ENCODE measurements around the gene STON1. TPM values are rescaled to one million over a fixed set of nuclear protein-coding genes. Genes with fewer than 3 reads are reported as not detected.
"Not testable (repeated sequence)": the region's sequence is repeated elsewhere in the genome, so short reads cannot be mapped to it uniquely, and the experiment has no call there.

The STON1 gene
- total RNA-seq, 1 donor from 2014 or later = 51.7 TPM

GRCh38 chr2:48613211-48613610 is 83.3 kb downstream of the STON1 start:
- H3K36me3 ChIP-seq = no peaks in the 10 kb centered on the region
- no peak overlapping the region for H3K27ac Mint-ChIP-seq
- H3F3A ChIP-seq (ENCODE audit: low read depth) = no peaks in the 10 kb centered on the region
- H4K20me1 ChIP-seq (ENCODE audit: low read depth) = no peaks in the 10 kb centered on the region
- H3K27ac ChIP-seq = no peak overlapping the region
- H3K27me3 Mint-ChIP-seq (ENCODE audit: insufficient read depth, low read depth) = peaks cover 2% of the 10 kb centered on the region
- H3K4me3 Mint-ChIP-seq = no peak overlapping the region
- no peak overlapping the region for H3K4me2 ChIP-seq
- no peak for DNase-seq (ENCODE audit: low spot score)
- peaks cover 4% of the 10 kb centered on the region for H3K36me3 Mint-ChIP-seq
- no peak overlapping the region for H2AFZ ChIP-seq (replicated peaks)
- no peaks in the 10 kb centered on the region for H3K27me3 ChIP-seq
- H3K4me1 ChIP-seq = peaks cover 6% of the 10 kb centered on the region
- H3K9me3 ChIP-seq (ENCODE audit: low read depth) = no peaks in the 10 kb centered on the region
- H3K9ac ChIP-seq = no peak overlapping the region
- TF ChIP-seq CTCF (IDR thresholded peaks at IDR 0.05) (no peak), EZH2 (IDR thresholded peaks at IDR 0.05) (no peak), EZH2phosphoT487 (IDR thresholded peaks at IDR 0.05) (no peak)
- H3K4me1 Mint-ChIP-seq = no peaks in the 10 kb centered on the region
- H3K79me2 ChIP-seq (ENCODE audit: low read depth) = no peaks in the 10 kb centered on the region
- no peak overlapping the region for H3K4me3 ChIP-seq
- peaks cover 7% of the 10 kb centered on the region for H3K9me3 Mint-ChIP-seq

- not testable (repeated sequence) for H3K4me1 ChIP-seq; H3K4me1 Mint-ChIP-seq; H3K9me3 ChIP-seq (ENCODE audit: low read depth); H3K9ac ChIP-seq; H3F3A ChIP-seq (ENCODE audit: low read depth); H3K4me2 ChIP-seq; H3K27me3 Mint-ChIP-seq (ENCODE audit: insufficient read depth, low read depth); H3K27ac Mint-ChIP-seq; DNase-seq (ENCODE audit: low spot score); H4K20me1 ChIP-seq (ENCODE audit: low read depth); H3K36me3 ChIP-seq; H3K27me3 ChIP-seq; H3K79me2 ChIP-seq (ENCODE audit: low read depth); H2AFZ ChIP-seq (replicated peaks); H3K4me3 ChIP-seq; H3K4me3 Mint-ChIP-seq; H3K27ac ChIP-seq; H3K9me3 Mint-ChIP-seq; H3K36me3 Mint-ChIP-seq
These were observed 84.6 kb downstream of the STON1 start for GRCh38 chr2:48614581-48614980.

- Histone ChIP-seq H3K4me2 (no peak within 1 kb of the TSS), H3K4me1 (no peaks in the 10 kb centered on the region), H3F3A (ENCODE audit: low read depth) (no peaks in the 10 kb centered on the region), H3K36me3 (no peaks in the 10 kb centered on the region), H3K27ac (no peak within 1 kb of the TSS), H2AFZ (replicated peaks) (no peak within 1 kb of the TSS), H3K9ac (no peak within 1 kb of the TSS), H3K79me2 (ENCODE audit: low read depth) (no peaks in the 10 kb centered on the region), H3K27me3 (no peaks in the 10 kb centered on the region), H3K4me3 (no peak within 1 kb of the TSS), H3K9me3 (ENCODE audit: low read depth) (no peaks in the 10 kb centered on the region), H4K20me1 (ENCODE audit: low read depth) (no peaks in the 10 kb centered on the region)
- no peak for DNase-seq (ENCODE audit: low spot score)
- no peak within 1 kb of the TSS for H3K4me3 Mint-ChIP-seq
- no peak within 1 kb of the TSS for H3K27ac Mint-ChIP-seq
- TF ChIP-seq EZH2 (IDR thresholded peaks at IDR 0.05) (no peak), EZH2phosphoT487 (IDR thresholded peaks at IDR 0.05) (no peak), CTCF (IDR thresholded peaks at IDR 0.05) (no peak)
- no peaks in the 10 kb centered on the region for H3K27me3 Mint-ChIP-seq (ENCODE audit: insufficient read depth, low read depth)
- no peaks in the 10 kb centered on the region for H3K4me1 Mint-ChIP-seq
- peaks cover 4% of the 10 kb centered on the region for H3K36me3 Mint-ChIP-seq
- H3K9me3 Mint-ChIP-seq = peaks cover 7% of the 10 kb centered on the region
These were observed 87.7 kb downstream of the STON1 start, which contains the start of gene GTF2A1L for GRCh38 chr2:48617618-48618017. GTF2A1L (plus strand) TSS chr2:48617856; CDS start chr2:48617875, 19 bp downstream.

GRCh38 chr2:48619526-48619925 is 89.6 kb downstream of the STON1 start:
- H4K20me1 ChIP-seq (ENCODE audit: low read depth) = no peaks in the 10 kb centered on the region
- Mint-ChIP-seq H3K36me3 (no peaks in the 10 kb centered on the region), H3K27me3 (ENCODE audit: insufficient read depth, low read depth) (no peaks in the 10 kb centered on the region), H3K4me3 (no peak overlapping the region), H3K27ac (no peak overlapping the region), H3K9me3 (peaks cover 2% of the 10 kb centered on the region), H3K4me1 (no peaks in the 10 kb centered on the region)
- H3K27me3 ChIP-seq = no peaks in the 10 kb centered on the region
- no peak for DNase-seq (ENCODE audit: low spot score)
- no peak overlapping the region for H3K4me2 ChIP-seq
- no peaks in the 10 kb centered on the region for H3K9me3 ChIP-seq (ENCODE audit: low read depth)
- H3K4me3 ChIP-seq = no peak overlapping the region
- H3K9ac ChIP-seq = no peak overlapping the region
- no peak overlapping the region for H2AFZ ChIP-seq (replicated peaks)
- no peaks in the 10 kb centered on the region for H3F3A ChIP-seq (ENCODE audit: low read depth)
- no peaks in the 10 kb centered on the region for H3K4me1 ChIP-seq
- H3K79me2 ChIP-seq (ENCODE audit: low read depth) = no peaks in the 10 kb centered on the region
- no peak overlapping the region for H3K27ac ChIP-seq
- H3K36me3 ChIP-seq = no peaks in the 10 kb centered on the region
- TF ChIP-seq EZH2phosphoT487 (IDR thresholded peaks at IDR 0.05) (no peak), EZH2 (IDR thresholded peaks at IDR 0.05) (no peak), CTCF (IDR thresholded peaks at IDR 0.05) (no peak)
